Femur (tissue), 1 donor: ENCODE data around the gene ZNF615.
"Not testable (repeated sequence)": the region's sequence is repeated elsewhere in the genome, so short reads cannot be mapped to it uniquely, and the experiment has no call there.

Source experiments
- DNase-seq: peaks from one replicate; pipeline ENCODE4 v3.0.0-alpha.2; 2017

The ZNF615 gene

GRCh38 chr19:52007806-52008557 lies at the start of gene ZNF615:
Gene ZNF615, minus strand, starts transcription at chr19:52008211. Its CDS starts 4,500 bp downstream, at chr19:52003711.
- DNase-seq, result peak; percentile 94

- DNase-seq, result not testable (repeated sequence)
Observed at GRCh38 chr19:52056480-52056879, 48.5 kb upstream of the ZNF615 start.

GRCh38 chr19:52051736-52052135 lies 43.7 kb upstream of the ZNF615 start:
- not testable (repeated sequence) for DNase-seq

GRCh38 chr19:52048555-52049501 lies 40.8 kb upstream of the ZNF615 start, which contains the start of gene ZNF432:
Gene ZNF432, minus strand, starts transcription at chr19:52048838. Its CDS starts 1,970 bp downstream, at chr19:52046868.
- DNase-seq, result peak; percentile 97

- DNase-seq, result no peak
Observed at GRCh38 chr19:52039169-52039568, 31.2 kb upstream of the ZNF615 start.

GRCh38 chr19:52034051-52034728 lies 26.2 kb upstream of the ZNF615 start:
- DNase-seq, result no peak

GRCh38 chr19:52028780-52029123 lies 20.7 kb upstream of the ZNF615 start:
- no peak for DNase-seq

GRCh38 chr19:52028027-52028779 lies 20.2 kb upstream of the ZNF615 start, which contains the start of gene ZNF614:
Gene ZNF614, minus strand, starts transcription at chr19:52028379. Its CDS starts 2,634 bp downstream, at chr19:52025745.
- peak; percentile 94 for DNase-seq

GRCh38 chr19:52026255-52026990 lies 18.4 kb upstream of the ZNF615 start:
- DNase-seq, result not testable (repeated sequence)

- not testable (repeated sequence) for DNase-seq
Observed at GRCh38 chr19:52024478-52024877, 16.5 kb upstream of the ZNF615 start.

- DNase-seq, result no peak
Observed at GRCh38 chr19:52022193-52022592, 14.2 kb upstream of the ZNF615 start.

GRCh38 chr19:52020506-52020905 lies 12.5 kb upstream of the ZNF615 start:
- DNase-seq, result no peak

GRCh38 chr19:52010674-52011073 lies 2.7 kb upstream of the ZNF615 start:
- no peak for DNase-seq

GRCh38 chr19:52007451-52007805 lies 583 bp downstream of the ZNF615 start:
- DNase-seq, result peak; percentile 28

- no peak for DNase-seq
Observed at GRCh38 chr19:51994048-51994644, 13.9 kb downstream of the ZNF615 start.

GRCh38 chr19:51993422-51993821 lies 14.6 kb downstream of the ZNF615 start:
- DNase-seq, result no peak

- peak; percentile 97 for DNase-seq
Observed at GRCh38 chr19:51986309-51987291, 21.4 kb downstream of the ZNF615 start, which contains the start of gene ZNF350. Gene ZNF350, minus strand, starts transcription at chr19:51986840. Its CDS starts 12,480 bp downstream, at chr19:51974360.

- DNase-seq, result no peak
Observed at GRCh38 chr19:51983361-51983760, 24.6 kb downstream of the ZNF615 start.

- DNase-seq, result not testable (repeated sequence)
Observed at GRCh38 chr19:51980926-51981325, 27.1 kb downstream of the ZNF615 start.
